Measurements from ENCODE around the gene ESR1.

The ESR1 gene

DNA sequence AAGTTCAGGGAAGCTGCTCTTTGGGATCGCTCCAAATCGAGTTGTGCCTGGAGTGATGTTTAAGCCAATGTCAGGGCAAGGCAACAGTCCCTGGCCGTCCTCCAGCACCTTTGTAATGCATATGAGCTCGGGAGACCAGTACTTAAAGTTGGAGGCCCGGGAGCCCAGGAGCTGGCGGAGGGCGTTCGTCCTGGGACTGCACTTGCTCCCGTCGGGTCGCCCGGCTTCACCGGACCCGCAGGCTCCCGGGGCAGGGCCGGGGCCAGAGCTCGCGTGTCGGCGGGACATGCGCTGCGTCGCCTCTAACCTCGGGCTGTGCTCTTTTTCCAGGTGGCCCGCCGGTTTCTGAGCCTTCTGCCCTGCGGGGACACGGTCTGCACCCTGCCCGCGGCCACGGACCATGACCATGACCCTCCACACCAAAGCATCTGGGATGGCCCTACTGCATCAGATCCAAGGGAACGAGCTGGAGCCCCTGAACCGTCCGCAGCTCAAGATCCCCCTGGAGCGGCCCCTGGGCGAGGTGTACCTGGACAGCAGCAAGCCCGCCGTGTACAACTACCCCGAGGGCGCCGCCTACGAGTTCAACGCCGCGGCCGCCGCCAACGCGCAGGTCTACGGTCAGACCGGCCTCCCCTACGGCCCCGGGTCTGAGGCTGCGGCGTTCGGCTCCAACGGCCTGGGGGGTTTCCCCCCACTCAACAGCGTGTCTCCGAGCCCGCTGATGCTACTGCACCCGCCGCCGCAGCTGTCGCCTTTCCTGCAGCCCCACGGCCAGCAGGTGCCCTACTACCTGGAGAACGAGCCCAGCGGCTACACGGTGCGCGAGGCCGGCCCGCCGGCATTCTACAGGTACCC is at the start of gene ESR1:
Gene ESR1, plus strand, starts transcription at position 170 of the 858 bp plus-strand sequence. Its CDS starts 231 bp downstream, at position 401.
- no peak for DNase-seq

DNA sequence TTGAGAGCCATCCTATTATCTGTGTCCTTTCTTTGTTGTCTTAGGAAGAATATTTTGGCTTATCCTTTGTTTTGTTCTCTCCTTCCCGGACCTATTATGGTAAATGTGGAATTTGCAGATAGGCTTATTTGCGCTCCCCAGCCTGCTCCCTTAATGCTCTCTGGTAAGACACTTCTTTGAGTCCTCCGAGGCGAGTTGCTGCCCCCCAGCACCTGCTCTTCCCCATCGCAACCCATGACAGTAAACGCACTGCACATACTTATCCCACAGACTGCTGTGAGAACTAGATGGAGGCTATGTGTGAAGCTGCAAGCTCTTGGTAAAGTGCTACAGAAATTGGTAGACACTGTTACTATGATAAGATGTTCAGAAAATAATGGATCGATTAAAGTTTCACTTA is 47.0 kb upstream of the ESR1 start:
- DNase-seq = no peak

DNA sequence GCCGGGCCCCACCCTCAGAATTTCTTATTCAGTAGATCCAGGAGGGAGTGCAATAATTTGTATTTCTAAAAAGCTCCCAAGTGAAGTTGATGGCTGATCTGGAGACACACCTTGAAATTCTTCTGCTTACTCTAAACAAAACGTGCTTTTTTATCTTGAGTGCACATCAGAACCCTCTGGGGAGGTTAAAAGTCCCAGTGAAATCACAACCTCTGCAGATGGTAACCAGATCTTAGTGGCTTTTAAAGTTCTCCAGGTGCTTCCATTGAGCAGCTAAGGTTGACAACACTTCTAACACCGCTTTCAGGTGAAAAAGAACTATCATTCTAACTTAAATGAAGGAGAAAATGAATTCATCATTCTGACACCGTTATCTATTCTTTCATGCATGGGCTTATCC is 45.6 kb upstream of the ESR1 start:
- no peak for DNase-seq

GRCh38 chr6:151762817-151763216 is 44.7 kb upstream of the ESR1 start:
- no peak for DNase-seq

GRCh38 chr6:151763303-151763702 is 44.2 kb upstream of the ESR1 start:
- no peak for DNase-seq

GRCh38 chr6:151763938-151764680 is 43.4 kb upstream of the ESR1 start:
- peak; percentile 20 to 24 for DNase-seq

DNA sequence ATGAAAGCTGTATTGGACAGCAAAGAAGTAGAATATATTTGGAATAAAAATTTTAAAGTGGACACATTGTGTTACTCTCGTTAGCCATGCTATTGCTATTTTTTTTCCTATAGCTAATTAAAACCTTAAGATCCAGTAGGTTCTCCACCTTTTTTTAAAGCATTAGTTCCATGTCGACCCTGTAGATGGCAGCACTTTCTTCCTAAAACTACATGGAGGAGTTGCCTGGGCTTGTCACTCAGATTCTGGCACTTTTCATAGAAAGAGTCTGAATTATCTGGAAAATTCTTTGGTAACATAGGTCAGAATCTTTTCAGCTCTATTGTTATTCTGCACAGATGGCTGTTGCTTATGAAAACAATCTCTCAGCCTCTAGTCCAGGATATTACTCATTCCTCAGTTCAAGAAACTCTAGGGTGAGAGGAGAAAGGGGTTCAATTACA is 42.0 kb upstream of the ESR1 start:
- DNase-seq = peak; percentile 27 to 64

DNA sequence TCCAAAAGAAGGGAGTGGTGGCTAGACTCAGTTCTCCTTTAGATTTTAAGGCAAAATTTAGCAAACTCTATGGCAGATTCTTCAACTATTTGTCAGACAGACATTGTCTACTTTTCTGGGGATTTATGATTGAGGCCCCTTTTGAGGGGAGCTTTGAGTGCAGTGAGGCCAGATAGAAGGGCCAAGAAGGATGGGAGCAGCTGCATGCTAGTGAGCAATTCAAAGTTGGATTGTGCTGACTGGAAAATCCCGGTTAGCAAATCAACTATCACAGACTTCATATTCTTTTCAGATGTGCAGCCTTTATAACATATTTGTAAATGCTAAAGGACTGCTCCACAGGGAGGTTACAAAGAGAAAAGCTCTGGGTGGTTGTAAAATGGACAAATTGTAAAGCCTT is 35.0 kb upstream of the ESR1 start:
- no peak for DNase-seq

GRCh38 chr6:151773382-151773781 is 34.1 kb upstream of the ESR1 start:
- no peak for DNase-seq

DNA sequence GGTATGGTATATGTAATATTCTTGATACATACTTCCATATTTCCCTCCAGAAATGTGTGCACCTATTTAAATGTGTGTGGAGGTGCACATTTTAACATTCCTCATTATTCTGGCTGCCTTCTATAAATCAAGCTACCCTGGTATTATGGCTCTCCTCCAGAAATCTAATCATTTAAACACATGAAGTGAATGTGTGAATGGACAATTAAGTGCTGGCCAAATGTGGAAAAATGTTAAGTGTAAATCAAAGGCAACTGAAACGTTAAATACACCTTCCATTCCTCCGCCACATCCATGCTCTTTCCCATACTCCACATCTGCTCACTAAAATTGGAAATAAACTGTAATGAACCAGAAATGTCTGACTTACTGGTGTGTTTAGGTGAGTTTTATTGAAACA is 24.9 kb upstream of the ESR1 start:
- DNase-seq = no peak

DNA sequence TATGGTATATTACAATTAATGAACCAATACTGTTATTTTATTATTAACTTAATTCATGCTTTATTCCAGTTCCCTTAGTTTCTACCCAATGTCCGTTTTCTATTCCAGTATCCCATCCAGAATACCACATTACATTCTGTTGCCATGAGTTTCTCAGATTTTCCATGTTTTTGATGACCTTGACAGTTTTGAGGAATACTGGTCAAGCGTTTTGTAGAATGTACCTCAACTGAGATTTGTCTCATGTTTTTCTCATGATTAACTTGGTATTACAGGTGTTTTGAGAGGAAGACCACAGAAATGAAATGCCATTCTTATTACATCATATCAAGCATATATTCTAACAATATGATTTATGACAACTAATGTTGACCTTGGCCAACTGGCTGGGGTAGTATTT is 23.8 kb upstream of the ESR1 start:
- DNase-seq = no peak

GRCh38 chr6:151784441-151785214 is 22.9 kb upstream of the ESR1 start:
- no peak for DNase-seq

- no peak for DNase-seq
Measured at GRCh38 chr6:151796842-151797530, 10.5 kb upstream of the ESR1 start.

GRCh38 chr6:151803743-151804142 is 3.7 kb upstream of the ESR1 start:
- DNase-seq = no peak

GRCh38 chr6:151804585-151805285 is 2.7 kb upstream of the ESR1 start:
- no peak for DNase-seq

GRCh38 chr6:151805286-151805840 is 2.1 kb upstream of the ESR1 start:
- DNase-seq = no peak

- DNase-seq = no peak
Measured at GRCh38 chr6:151806757-151807512, 547 bp upstream of the ESR1 start.

GRCh38 chr6:151808371-151809241 is 1.1 kb downstream of the ESR1 start:
- no peak for DNase-seq

GRCh38 chr6:151811081-151811480 is 3.6 kb downstream of the ESR1 start:
- DNase-seq = no peak

GRCh38 chr6:151813858-151814257 is 6.4 kb downstream of the ESR1 start:
- DNase-seq = no peak

Measured in CD4-positive, alpha-beta T cell treated with Interferon alpha-2 for 1 hour (primary cell).